A549 (cell line): Measurements from ENCODE around the gene DAB2IP. TPM values are rescaled to one million over a fixed set of nuclear protein-coding genes. Genes with fewer than 3 reads are reported as not detected.

ENCODE experiments used
- ATAC-seq, 2 experiments: fragments of 200-7000 bp in 1 of 2; fragments of >200 bp in 1 of 2; cut with Nextera tagmentation in 1 of 2; cut with Tn5 transposase in 1 of 2; 3 replicates each; pipeline versions ENCODE4 v1.8.0 to v1.9.1; 2018 to 2020; ENCODE audit warnings: mild to moderate bottlenecking in 1 of 2, moderate library complexity in 1 of 2
- CTCF ChIA-PET: fragments of 300-600 bp; sonication (Branson Sonifier 250); formaldehyde crosslinking; extraction: SDS; loops from one replicate; lab custom pipeline; 2021; ENCODE audit warnings: antibody characterized with exemption, inconsistent platforms; lab: Yijun Ruan, JAX
- POLR2A ChIA-PET: fragments of 350-600 bp; formaldehyde crosslinking; extraction: SDS; loops from one replicate; lab custom pipeline; 2021; ENCODE audit warnings: antibody characterized with exemption, inconsistent platforms; lab: Yijun Ruan, JAX
- DNase-seq, 2 experiments: peaks; one replicate each; pipeline versions ENCODE4 v3.0.0 to v3.0.0-alpha.2; 2011 to 2016; ENCODE audit warnings: low read depth in 1 of 2, low spot score in 1 of 2
- FAIRE-seq: peaks from 2 replicates; lab custom pipeline; 2011; peaks lifted over from hg19 to GRCh38; lab: Jason Lieb, UNC
- H3K27ac ChIP-seq, 2 experiments: fragments of >200 bp; sonication (Bioruptor Twin); formaldehyde crosslinking; 3 replicates each; pipeline ENCODE4 v1.5.1; 2016 to 2017
- H3K4me1 ChIP-seq: fragments of >200 bp; sonication (Bioruptor Twin); formaldehyde crosslinking; 3 replicates; pipeline ENCODE4 v1.6.1; 2016
- H3K4me2 ChIP-seq: fragments of >200 bp; sonication (Bioruptor Twin); formaldehyde crosslinking; 3 replicates; pipeline ENCODE4 v1.6.1; 2016
- H3K4me3 ChIP-seq: fragments of >200 bp; sonication (Bioruptor Twin); formaldehyde crosslinking; 3 replicates; pipeline ENCODE4 v1.5.1; 2016
- H3K9me3 ChIP-seq: fragments of >200 bp; sonication (Bioruptor Twin); formaldehyde crosslinking; 3 replicates; pipeline ENCODE4 v1.6.1; 2016
- BHLHE40 ChIP-seq: IDR thresholded peaks from 2 replicates; pipeline ENCODE4 v1.6.1; 2012; ENCODE audit warnings: low read depth, low read length, inconsistent platforms
- CBX2 ChIP-seq: fragments of 200-600 bp; sonication (generic); IDR thresholded peaks from 2 replicates; pipeline ENCODE4 v1.6.1; 2016; ENCODE audit warnings: low read depth, mild to moderate bottlenecking, borderline replicate concordance
- CBX8 ChIP-seq: fragments of 200-600 bp; sonication (generic); IDR thresholded peaks from 2 replicates; pipeline ENCODE4 v1.6.1; 2016
- CHD2 ChIP-seq: fragments of 150-350 bp; IDR thresholded peaks from 2 replicates; pipeline ENCODE4 v1.6.1; 2014; ENCODE audit warnings: low read length; ENCODE audit not compliant: partially characterized antibody
- CHD4 ChIP-seq: fragments of 200-600 bp; sonication (generic); IDR thresholded peaks from 2 replicates; pipeline ENCODE4 v1.6.1; 2016; ENCODE audit warnings: antibody characterized with exemption, mild to moderate bottlenecking, borderline replicate concordance
- EHMT2 ChIP-seq: fragments of 200-600 bp; sonication (generic); IDR thresholded peaks from 2 replicates; pipeline ENCODE4 v1.6.1; 2016; ENCODE audit warnings: antibody characterized with exemption, low read depth, mild to moderate bottlenecking, moderate library complexity
- ESRRA ChIP-seq: fragments of 150-350 bp; IDR thresholded peaks from 2 replicates; pipeline ENCODE4 v1.6.1; 2014; ENCODE audit warnings: mild to moderate bottlenecking, low read length, borderline replicate concordance
- FOSB ChIP-seq: fragments of 250-450 bp; sonication (Bioruptor Pico); IDR thresholded peaks from 2 replicates; pipeline ENCODE4 v1.5.0; 2020; ENCODE audit warnings: mild to moderate bottlenecking, moderate library complexity
- HOXB5 ChIP-seq: fragments of 250-450 bp; sonication (Bioruptor Pico); IDR thresholded peaks from 2 replicates; pipeline ENCODE4 v1.5.0; 2020; ENCODE audit warnings: mild to moderate bottlenecking, moderate library complexity
- JUN ChIP-seq, 2 experiments: fragments of >200 bp; sonication (Bioruptor Twin); formaldehyde crosslinking; IDR thresholded peaks; 2 replicates in 1 of 2; 3 replicates in 1 of 2; pipeline ENCODE4 v1.6.1; 2016 to 2017
- JUNB ChIP-seq: fragments of >200 bp; sonication (Bioruptor Twin); formaldehyde crosslinking; IDR thresholded peaks from 2 replicates; pipeline ENCODE4 v1.6.1; 2016
- PHF8 ChIP-seq: fragments of 200-600 bp; sonication (generic); IDR thresholded peaks from 2 replicates; pipeline ENCODE4 v1.6.1; 2016; ENCODE audit warnings: low read depth, mild to moderate bottlenecking, antibody characterized with exemption, moderate library complexity, borderline replicate concordance
- POLR2AphosphoS2 ChIP-seq: conservative IDR thresholded peaks from 2 replicates; pipeline ENCODE4 v1.6.1; 2012; ENCODE audit warnings: low read length, improper control_type of control experiment, inconsistent platforms
- RARB ChIP-seq: fragments of 250-450 bp; sonication (Bioruptor Pico); IDR thresholded peaks from 2 replicates; pipeline ENCODE4 v1.8.0; 2021; ENCODE audit warnings: mild to moderate bottlenecking, moderate library complexity
- RNF2 ChIP-seq: fragments of 200-600 bp; sonication (generic); IDR thresholded peaks from 2 replicates; pipeline ENCODE4 v1.6.1; 2016; ENCODE audit warnings: low read depth, mild to moderate bottlenecking, antibody characterized with exemption, moderate library complexity, borderline replicate concordance
- TFCP2L1 ChIP-seq: fragments of 250-450 bp; sonication (Bioruptor Pico); IDR thresholded peaks from 2 replicates; pipeline ENCODE4 v1.5.0; 2021; ENCODE audit warnings: mild to moderate bottlenecking
- TP53 ChIP-seq: fragments of 250-450 bp; sonication (Bioruptor Pico); IDR thresholded peaks from 2 replicates; pipeline ENCODE4 v1.5.0; 2021; ENCODE audit warnings: mild to moderate bottlenecking, moderate library complexity
- ZC3H11A ChIP-seq: fragments of 450-650 bp; IDR thresholded peaks from 2 replicates; pipeline ENCODE4 v1.6.1; 2014; ENCODE audit warnings: antibody characterized with exemption, mild to moderate bottlenecking
- WGBS: methylation state at CpG from one replicate; pipeline ENCODE4 v1.1.6; 2017; ENCODE audit errors: missing lambda C conversion rate; 5-methylcytosine and 5-hydroxymethylcytosine counted together
- polyA plus RNA-seq, 4 experiments: library from polyadenylated mRNA; depleted of rRNA in 3 of 4; stranded (reverse); fragments of >200 nt; fragmentation: RNase III in 1 of 4; extraction: RNeasy Plus Mini Kit Qiagen cat#74134 plus additional on column Dnase treatment in 1 of 4; gene quantifications; 2 replicates in 3 of 4; 3 replicates in 1 of 4; pipeline ENCODE4 v1.2.3, GENCODE V29; 2011 to 2017
- TF ChIP-seq, protein P1 (sequence below): IDR thresholded peaks from 2 replicates; pipeline ENCODE4 v1.6.1; 2012
- TF ChIP-seq, protein P2 (sequence below): fragments of 250-450 bp; sonication (Bioruptor Pico); IDR thresholded peaks from 2 replicates; pipeline ENCODE4 v1.5.0; 2020; ENCODE audit warnings: low read depth, mild to moderate bottlenecking, moderate library complexity
- TF ChIP-seq, protein P3 (sequence below): fragments of 200-600 bp; sonication (generic); IDR thresholded peaks from 2 replicates; pipeline ENCODE4 v1.6.1; 2016; ENCODE audit warnings: antibody characterized with exemption, mild to moderate bottlenecking, moderate library complexity
- TF ChIP-seq, protein P4 (sequence below): fragments of >200 bp; sonication (Bioruptor Twin); formaldehyde crosslinking; IDR thresholded peaks from 2 replicates; pipeline ENCODE4 v1.6.1; 2016
- TF ChIP-seq, protein P5 (sequence below): fragments of 450-650 bp; IDR thresholded peaks from 2 replicates; pipeline ENCODE4 v1.6.1; 2014; ENCODE audit warnings: antibody characterized with exemption

DAB2IP gene
- polyA plus RNA-seq, 2 of the 4 experiments (the other 2 are of a cell fraction): 9.7 to 13.9 TPM

DNA sequence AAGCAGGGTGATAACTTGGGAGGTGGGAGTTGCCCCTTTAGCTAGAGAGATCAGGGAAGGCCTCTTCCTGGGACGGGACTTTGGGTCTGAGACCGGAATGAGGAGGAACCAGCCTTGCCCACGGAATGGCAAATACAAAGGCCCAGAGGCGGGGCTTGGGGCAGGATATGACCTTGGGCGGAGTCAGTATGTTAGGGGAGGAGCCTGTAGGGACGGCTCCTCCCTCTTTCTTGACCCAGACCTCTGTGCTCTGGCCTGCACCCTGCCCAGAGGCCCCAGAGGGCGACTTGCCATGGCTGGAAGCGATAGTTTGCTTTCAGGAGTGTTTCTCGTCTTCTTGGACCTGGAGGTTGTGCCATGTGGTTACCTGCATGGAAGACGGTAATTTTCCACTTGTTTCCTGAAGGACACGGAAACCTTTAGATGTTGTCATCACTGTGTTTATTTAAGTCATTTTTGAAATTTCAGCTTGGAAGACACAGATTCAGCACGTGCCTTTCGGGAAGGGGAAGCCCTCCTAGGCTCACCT is 85.6 kb downstream of the DAB2IP start:
- H3K4me1 ChIP-seq: peaks cover 41% of the 10 kb centered on the region
- FAIRE-seq (no peak), DNase-seq (peak; percentile 30 to 41), ATAC-seq (peak in 1 of 2 experiments; percentile 45; a peak in 3 of 6 replicates)
- POLR2A ChIA-PET: no interaction called here
- peak overlapping the region; percentile 47 to 80; a peak in 3 of 6 replicates for H3K27ac ChIP-seq
- 82% methylated on average over 13 of the region's 13 CpGs for WGBS
- H3K4me3 ChIP-seq: no peak overlapping the region; the same call in 2 of the 3 replicates
- CTCF ChIA-PET: interaction anchor here (0.5 to 3.4 kb wide), 5 partner anchors 9 to 258 kb away, joined by 3 to 32 read pairs (median 14); no protein-coding TSS in a partner anchor
- TF ChIP-seq TP53 (CRISPR knock-in tag) (no peak), CHD4 (no peak), CHD2 (no peak), CBX2 (no peak), CBX8 (no peak), TFCP2L1 (CRISPR knock-in tag) (no peak), ESRRA (no peak), JUN (IDR thresholded peaks at IDR 0.05) (no peak), ZC3H11A (no peak), JUNB (no peak), EHMT2 (no peak), BHLHE40 (no peak), RNF2 (no peak), PHF8 (no peak), RARB (no peak)
- TF ChIP-seq, protein P1, sequence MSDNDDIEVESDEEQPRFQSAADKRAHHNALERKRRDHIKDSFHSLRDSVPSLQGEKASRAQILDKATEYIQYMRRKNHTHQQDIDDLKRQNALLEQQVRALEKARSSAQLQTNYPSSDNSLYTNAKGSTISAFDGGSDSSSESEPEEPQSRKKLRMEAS: no peak
- TF ChIP-seq, protein P2, sequence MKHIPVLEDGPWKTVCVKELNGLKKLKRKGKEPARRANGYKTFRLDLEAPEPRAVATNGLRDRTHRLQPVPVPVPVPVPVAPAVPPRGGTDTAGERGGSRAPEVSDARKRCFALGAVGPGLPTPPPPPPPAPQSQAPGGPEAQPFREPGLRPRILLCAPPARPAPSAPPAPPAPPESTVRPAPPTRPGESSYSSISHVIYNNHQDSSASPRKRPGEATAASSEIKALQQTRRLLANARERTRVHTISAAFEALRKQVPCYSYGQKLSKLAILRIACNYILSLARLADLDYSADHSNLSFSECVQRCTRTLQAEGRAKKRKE (CRISPR knock-in tag): no peak
- TF ChIP-seq, protein P3, sequence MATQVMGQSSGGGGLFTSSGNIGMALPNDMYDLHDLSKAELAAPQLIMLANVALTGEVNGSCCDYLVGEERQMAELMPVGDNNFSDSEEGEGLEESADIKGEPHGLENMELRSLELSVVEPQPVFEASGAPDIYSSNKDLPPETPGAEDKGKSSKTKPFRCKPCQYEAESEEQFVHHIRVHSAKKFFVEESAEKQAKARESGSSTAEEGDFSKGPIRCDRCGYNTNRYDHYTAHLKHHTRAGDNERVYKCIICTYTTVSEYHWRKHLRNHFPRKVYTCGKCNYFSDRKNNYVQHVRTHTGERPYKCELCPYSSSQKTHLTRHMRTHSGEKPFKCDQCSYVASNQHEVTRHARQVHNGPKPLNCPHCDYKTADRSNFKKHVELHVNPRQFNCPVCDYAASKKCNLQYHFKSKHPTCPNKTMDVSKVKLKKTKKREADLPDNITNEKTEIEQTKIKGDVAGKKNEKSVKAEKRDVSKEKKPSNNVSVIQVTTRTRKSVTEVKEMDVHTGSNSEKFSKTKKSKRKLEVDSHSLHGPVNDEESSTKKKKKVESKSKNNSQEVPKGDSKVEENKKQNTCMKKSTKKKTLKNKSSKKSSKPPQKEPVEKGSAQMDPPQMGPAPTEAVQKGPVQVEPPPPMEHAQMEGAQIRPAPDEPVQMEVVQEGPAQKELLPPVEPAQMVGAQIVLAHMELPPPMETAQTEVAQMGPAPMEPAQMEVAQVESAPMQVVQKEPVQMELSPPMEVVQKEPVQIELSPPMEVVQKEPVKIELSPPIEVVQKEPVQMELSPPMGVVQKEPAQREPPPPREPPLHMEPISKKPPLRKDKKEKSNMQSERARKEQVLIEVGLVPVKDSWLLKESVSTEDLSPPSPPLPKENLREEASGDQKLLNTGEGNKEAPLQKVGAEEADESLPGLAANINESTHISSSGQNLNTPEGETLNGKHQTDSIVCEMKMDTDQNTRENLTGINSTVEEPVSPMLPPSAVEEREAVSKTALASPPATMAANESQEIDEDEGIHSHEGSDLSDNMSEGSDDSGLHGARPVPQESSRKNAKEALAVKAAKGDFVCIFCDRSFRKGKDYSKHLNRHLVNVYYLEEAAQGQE: no peak
- TF ChIP-seq, protein P4, sequence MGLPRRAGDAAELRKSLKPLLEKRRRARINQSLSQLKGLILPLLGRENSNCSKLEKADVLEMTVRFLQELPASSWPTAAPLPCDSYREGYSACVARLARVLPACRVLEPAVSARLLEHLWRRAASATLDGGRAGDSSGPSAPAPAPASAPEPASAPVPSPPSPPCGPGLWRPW: no peak
- H3K9me3 ChIP-seq: no peaks in the 10 kb centered on the region
- H3K4me2 ChIP-seq: peak overlapping the region; percentile 72

DNA sequence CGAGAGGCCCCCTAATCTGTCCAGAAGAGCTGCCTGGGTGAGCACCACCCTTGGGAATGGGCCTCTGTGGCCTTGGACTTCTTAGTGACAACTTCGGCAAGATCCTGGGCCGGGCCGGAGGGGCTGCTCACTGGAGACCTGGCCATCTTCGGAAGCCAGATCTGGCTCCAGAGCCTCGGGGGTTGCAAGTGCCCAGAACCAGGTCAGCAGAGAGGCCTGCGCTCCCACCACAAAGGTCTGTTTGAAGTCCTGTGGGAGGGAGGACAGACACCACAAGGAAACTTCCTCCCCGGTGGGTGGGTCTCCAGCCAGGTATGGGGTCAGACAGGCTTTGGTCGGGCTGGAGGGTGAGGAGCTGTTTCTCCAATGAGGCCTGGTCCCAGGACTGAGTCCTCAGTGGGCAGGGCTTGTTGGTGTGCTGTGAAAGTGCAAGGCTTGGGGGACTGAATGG is 86.1 kb downstream of the DAB2IP start:
- DNase-seq: no peak
- no peak for FAIRE-seq
- Histone ChIP-seq H3K4me2 (no peak overlapping the region; the same call in 2 of the 3 replicates), H3K9me3 (no peaks in the 10 kb centered on the region), H3K4me1 (peaks cover 41% of the 10 kb centered on the region), H3K4me3 (no peak overlapping the region), H3K27ac (0 out of 6 replicates have a peak overlapping the region, but pooled peaks of 1 of the 2 experiments have one; percentile 5)
- ChIA-PET CTCF (interaction anchor here (0.5 to 1.7 kb wide), 3 partner anchors 50 to 243 kb away, joined by 3 to 10 read pairs (median 3); no protein-coding TSS in a partner anchor), POLR2A (no interaction called here)
- TF ChIP-seq, protein P4: no peak
- TF ChIP-seq FOSB (no peak), CBX8 (no peak), POLR2AphosphoS2 (no peak), HOXB5 (CRISPR knock-in tag) (no peak), ESRRA (no peak)
- TF ChIP-seq, protein P5, sequence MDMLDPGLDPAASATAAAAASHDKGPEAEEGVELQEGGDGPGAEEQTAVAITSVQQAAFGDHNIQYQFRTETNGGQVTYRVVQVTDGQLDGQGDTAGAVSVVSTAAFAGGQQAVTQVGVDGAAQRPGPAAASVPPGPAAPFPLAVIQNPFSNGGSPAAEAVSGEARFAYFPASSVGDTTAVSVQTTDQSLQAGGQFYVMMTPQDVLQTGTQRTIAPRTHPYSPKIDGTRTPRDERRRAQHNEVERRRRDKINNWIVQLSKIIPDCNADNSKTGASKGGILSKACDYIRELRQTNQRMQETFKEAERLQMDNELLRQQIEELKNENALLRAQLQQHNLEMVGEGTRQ: no peak
- no peak for ATAC-seq
- WGBS: 96% methylated on average over 5 of the region's 9 CpGs
